ENCODE results near the gene PLA2G2F.

- TF ChIP-seq SP1 (IDR thresholded peaks at IDR 0.05) (no peak), PKNOX1 (IDR thresholded peaks at IDR 0.05) (no peak), FOXM1 (IDR thresholded peaks at IDR 0.05; ENCODE audit: borderline replicate concordance) (no peak), SUZ12 (IDR thresholded peaks at IDR 0.05) (no peak), BHLHE40 (IDR thresholded peaks at IDR 0.05; ENCODE audit: borderline replicate concordance) (no peak), FOXK2 (IDR thresholded peaks at IDR 0.05) (no peak)
These were observed 41.7 kb downstream of the PLA2G2F start for GRCh38 chr1:20180844-20181207.

All from HEK293T (cell line).